ENCODE measurements around the gene DNAH14.
"Not testable (repeated sequence)": the region's sequence is repeated elsewhere in the genome, so short reads cannot be mapped to it uniquely, and the experiment has no call there.

The DNAH14 gene

DNA sequence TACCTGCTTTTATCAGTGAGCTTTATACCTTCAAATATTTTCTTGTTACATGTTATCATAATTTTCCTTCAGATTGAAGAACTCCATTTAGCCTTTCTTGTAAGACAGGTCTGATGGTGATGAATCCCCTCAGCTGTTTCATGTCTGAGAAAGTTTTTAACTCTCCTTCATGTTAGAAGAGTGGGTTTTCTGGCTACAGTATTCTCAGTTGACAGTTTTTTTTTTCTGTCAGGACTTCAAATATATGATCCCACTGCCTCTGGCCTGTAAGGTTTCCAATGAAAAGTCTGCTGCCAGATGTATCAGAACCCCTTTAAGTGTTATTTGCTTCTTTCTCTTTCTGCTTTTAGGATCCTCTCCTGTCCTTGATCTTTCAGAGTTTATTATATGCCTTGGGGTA lies 250.2 kb downstream of the DNAH14 start:
- TF ChIP-seq, protein P1, sequence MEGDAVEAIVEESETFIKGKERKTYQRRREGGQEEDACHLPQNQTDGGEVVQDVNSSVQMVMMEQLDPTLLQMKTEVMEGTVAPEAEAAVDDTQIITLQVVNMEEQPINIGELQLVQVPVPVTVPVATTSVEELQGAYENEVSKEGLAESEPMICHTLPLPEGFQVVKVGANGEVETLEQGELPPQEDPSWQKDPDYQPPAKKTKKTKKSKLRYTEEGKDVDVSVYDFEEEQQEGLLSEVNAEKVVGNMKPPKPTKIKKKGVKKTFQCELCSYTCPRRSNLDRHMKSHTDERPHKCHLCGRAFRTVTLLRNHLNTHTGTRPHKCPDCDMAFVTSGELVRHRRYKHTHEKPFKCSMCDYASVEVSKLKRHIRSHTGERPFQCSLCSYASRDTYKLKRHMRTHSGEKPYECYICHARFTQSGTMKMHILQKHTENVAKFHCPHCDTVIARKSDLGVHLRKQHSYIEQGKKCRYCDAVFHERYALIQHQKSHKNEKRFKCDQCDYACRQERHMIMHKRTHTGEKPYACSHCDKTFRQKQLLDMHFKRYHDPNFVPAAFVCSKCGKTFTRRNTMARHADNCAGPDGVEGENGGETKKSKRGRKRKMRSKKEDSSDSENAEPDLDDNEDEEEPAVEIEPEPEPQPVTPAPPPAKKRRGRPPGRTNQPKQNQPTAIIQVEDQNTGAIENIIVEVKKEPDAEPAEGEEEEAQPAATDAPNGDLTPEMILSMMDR (IDR thresholded peaks at IDR 0.05) = no peak
- TF ChIP-seq ZFX (IDR thresholded peaks at IDR 0.05; ENCODE audit: borderline replicate concordance) = no peak
- no peak overlapping the region for H3K27ac ChIP-seq

DNA sequence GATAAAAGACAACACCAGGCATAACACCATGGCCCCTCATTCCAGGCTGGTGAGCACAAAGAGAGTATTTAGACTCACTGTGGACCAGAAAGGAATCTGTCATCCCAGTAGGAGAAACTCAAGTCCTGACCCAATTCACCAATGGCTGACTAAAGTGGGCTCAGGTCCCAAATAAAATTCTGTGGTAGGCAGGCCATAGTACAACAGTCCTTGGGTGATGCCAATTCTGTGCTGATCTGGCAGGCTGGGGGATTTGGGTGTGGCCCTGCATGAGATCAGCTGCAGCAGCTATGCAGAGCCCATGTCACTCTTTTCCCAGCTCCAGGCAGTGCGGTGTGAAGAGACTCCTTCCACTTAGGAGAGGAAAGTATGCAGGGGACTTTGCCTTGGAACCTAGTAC lies 253.2 kb downstream of the DNAH14 start:
- no peak for TF ChIP-seq ZFX (IDR thresholded peaks at IDR 0.05; ENCODE audit: borderline replicate concordance)
- TF ChIP-seq, protein P1 (IDR thresholded peaks at IDR 0.05) = no peak
- H3K27ac ChIP-seq = no peak overlapping the region

DNA sequence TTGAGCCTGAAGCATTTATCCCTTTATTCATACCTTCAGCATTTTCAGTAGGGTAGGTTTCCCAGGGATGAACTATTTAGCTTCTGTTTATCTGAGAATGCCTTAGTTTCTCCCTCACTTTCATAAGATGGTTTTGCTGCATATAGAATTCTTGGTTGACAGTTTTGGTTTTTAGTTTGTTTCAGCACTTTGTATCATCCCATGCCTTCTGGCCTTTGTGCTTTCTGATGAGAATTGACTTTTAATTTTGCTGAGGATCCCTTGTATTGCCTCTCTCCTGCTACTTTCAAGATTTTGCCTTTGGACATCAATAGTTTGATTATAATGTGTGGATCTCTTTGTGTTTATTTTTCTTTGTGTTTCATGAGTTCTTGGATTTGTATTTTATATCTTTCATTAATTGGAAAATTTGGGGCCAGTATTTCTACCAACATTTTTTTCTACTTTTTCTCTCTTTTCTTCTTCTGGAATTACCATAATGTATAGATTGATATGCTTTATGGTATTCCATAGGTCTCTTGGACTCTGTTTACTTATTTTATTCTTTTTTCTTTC lies 261.8 kb downstream of the DNAH14 start:
- H3K27ac ChIP-seq = no peak overlapping the region
- TF ChIP-seq, protein P1 (IDR thresholded peaks at IDR 0.05) = no peak
- no peak for TF ChIP-seq ZFX (IDR thresholded peaks at IDR 0.05; ENCODE audit: borderline replicate concordance)

DNA sequence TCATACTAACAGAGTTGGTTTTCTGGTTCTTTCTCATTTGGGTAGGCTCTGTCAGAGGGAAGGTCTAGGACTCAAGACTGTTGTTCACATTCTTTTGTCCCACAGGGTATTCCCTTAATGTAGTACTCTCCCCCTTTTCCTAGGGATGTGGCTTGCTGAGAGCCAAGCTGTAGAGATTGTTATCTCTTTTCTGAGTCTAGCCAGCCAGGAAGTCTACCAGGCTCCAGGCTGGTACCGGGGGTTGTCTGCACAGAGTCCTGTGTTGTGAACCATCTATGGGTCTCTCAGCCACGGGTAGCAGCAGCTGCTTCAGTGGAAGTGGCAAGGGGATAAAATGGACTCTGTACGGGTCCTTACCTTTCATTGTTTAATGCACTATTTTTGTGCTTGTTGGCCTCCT lies 272.0 kb downstream of the DNAH14 start:
- no peak overlapping the region for H3K27ac ChIP-seq
- no peak for TF ChIP-seq ZFX (IDR thresholded peaks at IDR 0.05; ENCODE audit: borderline replicate concordance)
- TF ChIP-seq, protein P1 (IDR thresholded peaks at IDR 0.05) = no peak

DNA sequence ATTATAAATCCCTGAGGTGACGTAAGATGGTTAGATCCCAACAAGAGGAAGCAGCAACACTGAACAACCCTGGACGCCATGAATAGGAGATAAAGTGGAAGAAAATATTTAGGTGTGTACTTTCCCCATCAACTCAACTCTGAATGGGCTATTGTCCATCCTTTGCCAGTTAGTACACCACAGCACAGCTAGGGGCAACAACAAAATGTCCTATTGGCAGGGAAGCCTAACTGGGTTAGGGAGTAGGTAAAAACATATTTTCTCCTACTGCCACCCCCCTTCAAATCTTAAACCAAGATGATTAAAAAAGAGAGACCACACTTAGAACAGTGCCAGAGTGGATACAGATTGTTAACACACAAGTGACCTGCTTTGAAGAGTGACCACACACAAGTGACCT lies 278.3 kb downstream of the DNAH14 start:
- no peak for TF ChIP-seq ZFX (IDR thresholded peaks at IDR 0.05; ENCODE audit: borderline replicate concordance)
- TF ChIP-seq, protein P1 (IDR thresholded peaks at IDR 0.05) = no peak
- H3K27ac ChIP-seq = no peak overlapping the region

DNA sequence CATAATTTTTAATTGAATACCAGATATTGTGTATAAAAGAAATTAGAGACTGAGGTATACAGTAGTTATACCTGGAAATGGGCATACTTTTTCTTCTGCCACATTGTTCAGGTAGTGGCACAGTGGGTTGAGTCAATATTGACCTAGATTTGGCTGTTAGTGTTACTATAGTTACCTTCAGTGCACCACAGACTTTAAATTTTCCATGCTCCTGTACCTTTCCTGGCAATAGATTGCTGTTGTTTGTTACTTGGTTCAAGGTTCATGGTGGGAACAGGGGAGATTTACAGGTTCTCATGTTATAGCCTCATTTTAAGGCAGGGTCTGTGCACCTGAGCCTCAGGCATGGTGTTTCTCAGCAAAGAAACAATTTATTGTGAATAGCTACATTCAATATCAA lies 279.7 kb downstream of the DNAH14 start:
- TF ChIP-seq, protein P1 (IDR thresholded peaks at IDR 0.05) = no peak
- no peak for TF ChIP-seq ZFX (IDR thresholded peaks at IDR 0.05; ENCODE audit: borderline replicate concordance)
- H3K27ac ChIP-seq = no peak overlapping the region

DNA sequence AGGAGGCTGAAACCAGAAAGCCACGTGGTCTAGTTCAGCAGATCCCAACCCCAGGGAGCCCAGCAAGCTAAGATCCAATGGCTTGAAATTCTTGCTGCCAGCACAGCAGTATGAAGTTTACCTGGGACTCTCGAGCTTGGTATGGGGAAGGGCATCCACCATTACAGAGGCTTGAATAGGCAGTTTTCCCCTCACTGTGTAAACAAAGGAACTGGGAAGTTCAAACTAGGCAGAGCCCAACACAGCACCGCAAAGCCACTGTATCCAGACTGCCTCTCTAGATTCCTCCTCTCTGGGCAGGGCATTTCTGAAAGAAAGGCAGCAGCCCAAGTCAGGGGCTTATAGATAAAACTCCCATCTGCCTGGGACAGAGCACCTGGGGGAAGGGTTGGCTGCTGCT lies 280.7 kb downstream of the DNAH14 start:
- H3K27ac ChIP-seq = not testable (repeated sequence)

DNA sequence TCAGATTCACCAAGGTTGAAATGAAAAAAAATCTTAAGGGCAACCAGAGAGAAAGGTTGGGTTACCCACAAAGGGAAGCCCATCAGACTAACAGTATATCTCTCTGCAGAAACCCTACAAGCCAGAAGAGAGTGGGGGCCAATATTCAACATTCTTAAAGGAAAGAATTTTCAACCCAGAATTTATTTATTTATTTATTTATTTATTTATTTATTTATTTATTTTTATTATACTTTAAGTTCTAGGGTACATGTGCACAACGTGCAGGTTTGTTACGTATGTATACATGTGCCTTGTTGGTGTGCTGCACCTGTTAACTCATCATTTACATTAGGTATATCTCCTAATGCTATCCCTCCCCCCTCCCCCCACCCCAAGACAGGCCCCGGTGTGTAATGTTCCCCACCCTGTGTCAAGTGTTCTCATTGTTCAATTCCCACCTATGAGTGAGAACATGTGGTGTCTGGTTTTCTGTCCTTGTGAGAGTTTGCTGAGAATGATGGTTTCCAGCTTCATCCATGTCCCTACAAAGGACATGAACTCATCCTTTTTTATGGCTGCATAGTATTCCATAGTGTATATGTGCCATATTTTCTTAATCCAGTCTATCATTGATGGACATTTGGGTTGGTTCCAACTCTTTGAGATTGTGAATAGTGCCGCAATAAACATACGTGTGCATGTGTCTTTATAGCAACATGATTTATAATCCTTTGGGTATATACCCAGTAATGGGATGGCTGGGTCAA lies 282.4 kb downstream of the DNAH14 start:
- H3K27ac ChIP-seq = not testable (repeated sequence)

Measured in 22Rv1 (cell line).